Measurements from ENCODE around the gene LDLRAD4.

LDLRAD4 gene

DNA sequence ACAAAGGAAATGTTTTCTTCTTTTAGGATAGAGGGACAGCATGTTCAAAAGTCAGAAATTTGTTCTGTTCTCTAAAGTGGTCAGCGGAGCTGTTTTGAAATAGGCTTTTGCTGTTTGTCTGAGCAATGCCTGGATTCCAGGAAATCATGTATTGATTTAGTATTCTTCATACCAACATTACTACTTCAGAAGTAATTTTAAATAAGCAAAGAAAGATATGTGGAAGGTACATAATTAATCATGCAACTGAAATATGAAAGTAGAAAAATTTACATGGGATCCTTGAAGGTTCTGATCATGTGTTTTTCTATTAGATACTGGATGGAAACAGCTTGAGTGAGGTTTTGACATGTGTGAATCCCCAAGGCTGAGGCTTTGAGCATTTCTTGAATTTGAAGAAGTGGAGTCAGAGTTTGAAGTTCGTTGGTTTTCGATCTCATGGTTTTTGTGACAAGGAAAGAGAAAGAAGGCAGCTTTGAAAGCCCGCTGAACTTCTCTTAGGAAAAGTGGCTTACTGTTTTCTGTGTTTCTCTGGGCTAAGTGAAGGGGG, 220.0 kb downstream of the LDLRAD4 start:
- no peak for DNase-seq

DNA sequence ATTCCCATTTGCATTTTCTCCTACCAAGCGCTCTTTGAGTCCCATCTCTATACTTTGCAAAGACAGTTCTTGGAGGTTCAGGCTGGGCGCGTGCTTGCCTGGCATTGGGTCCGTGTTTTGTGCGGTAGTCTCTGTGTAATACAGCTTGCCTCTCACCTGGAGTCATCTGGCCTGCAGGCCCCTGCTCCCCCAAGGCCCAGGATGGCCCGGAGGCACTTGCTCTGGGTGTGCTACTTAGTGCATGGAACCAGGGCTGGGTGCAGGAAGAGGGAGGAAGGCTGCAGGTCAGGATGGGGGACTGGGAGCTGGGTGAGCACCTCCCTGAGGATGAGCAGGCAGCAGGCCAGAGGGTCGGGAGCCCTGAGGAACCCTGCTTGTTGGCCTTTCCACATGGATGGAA, 220.9 kb downstream of the LDLRAD4 start:
- DNase-seq = no peak

DNA sequence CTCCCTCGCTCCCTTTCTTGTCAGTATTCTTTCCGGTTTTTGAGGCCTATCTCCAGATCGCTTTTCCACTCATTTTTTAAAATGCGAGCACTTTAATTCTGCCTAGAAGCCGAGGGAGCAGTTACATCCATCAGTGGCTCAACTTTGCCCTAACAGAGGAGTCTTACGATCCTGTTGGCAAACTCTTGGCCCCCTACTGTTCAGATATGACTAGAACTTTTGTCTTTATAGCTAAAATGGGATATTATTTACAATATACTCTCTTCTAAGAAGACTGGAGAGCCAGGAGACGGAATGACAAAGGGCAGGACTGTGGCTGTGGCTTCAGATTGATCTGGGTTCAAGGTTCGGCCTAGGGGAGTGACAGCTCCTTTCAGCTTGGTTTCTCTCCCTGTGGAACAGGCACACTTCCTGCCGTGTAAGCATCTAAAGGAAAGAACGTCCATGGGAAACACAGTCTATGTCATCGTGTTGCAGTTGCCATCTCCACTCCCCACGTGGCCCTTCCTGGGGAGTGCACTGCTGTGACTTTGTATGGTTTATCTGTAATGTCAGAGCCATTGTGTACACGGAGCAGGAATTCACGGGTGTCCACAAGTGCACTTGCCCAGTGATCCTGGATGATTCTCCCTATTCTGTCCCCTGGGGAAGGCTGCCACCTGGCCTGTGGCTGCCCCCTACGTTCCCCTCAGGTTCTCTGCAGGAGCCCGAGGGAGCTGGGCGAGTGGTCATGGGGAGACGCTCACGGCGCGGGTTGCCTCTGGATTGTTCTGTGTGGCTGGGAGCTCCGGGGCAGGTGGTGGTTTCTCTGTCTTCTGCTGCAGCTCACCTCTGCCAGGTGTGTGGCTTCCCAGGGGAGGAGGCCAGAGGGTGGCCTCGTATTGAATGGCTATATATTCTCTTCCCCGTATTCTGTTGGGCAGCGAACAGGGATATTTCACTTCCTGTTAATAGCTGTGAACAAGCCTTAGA, 222.0 kb downstream of the LDLRAD4 start:
- no peak for DNase-seq

DNA sequence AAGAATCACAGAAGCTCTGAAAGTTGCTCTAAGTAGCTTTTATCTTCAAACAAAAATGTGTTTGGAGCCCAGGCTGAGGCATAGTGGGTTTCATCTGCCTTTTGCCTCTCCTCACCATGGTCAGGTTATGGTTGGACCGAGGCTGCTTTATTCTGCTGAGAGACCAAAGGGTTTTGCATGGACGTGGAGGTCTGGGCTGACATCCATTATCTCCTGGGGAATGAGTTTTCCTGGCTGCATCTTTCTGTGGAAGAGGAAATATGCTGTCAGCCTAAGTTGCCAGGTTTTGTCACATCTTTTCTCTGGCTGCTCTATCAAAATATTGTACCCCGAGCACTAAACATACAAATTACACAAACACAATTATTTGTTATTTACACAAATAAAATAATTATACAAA, 223.2 kb downstream of the LDLRAD4 start:
- no peak for DNase-seq

DNA sequence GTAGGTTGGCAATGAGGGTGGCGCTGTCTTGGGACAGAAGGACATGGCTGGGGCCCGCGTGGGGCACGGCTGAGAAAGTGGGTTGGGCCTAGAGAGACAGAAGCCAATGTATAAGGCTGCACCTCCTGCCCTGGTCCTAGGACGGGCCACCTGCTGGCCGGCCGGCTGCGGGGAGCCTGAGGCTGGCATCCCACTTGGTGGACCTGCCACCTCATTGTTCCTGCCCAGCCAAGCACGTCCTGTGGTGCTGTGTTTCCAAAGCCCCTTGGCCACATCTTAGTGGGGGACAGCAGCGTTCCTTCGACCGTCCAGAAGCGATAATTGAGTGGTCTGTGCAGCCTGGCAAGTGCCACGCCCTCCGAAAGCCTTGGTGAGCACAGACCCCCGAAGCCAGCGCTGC, 223.9 kb downstream of the LDLRAD4 start:
- DNase-seq = no peak

DNA sequence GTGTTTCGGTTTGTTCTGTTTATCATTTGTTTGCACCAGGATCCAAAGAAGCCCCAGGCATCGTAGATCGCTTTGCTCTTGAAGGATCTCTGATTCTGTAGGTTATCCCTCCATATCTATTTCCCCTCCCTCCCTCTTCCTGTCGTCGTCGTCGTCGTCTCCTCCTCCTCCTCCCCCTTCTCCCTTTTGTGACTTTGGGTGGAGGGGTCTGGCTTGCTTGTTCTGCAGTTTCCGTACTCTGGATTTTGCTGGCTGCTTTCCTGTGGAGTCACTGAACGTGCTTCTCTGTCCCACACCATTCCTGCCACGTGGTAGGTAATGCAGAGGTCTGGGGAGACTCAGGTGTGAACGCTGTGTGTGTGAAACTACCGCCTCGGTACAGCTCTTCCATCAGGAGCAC, 225.0 kb downstream of the LDLRAD4 start:
- no peak for DNase-seq

DNA sequence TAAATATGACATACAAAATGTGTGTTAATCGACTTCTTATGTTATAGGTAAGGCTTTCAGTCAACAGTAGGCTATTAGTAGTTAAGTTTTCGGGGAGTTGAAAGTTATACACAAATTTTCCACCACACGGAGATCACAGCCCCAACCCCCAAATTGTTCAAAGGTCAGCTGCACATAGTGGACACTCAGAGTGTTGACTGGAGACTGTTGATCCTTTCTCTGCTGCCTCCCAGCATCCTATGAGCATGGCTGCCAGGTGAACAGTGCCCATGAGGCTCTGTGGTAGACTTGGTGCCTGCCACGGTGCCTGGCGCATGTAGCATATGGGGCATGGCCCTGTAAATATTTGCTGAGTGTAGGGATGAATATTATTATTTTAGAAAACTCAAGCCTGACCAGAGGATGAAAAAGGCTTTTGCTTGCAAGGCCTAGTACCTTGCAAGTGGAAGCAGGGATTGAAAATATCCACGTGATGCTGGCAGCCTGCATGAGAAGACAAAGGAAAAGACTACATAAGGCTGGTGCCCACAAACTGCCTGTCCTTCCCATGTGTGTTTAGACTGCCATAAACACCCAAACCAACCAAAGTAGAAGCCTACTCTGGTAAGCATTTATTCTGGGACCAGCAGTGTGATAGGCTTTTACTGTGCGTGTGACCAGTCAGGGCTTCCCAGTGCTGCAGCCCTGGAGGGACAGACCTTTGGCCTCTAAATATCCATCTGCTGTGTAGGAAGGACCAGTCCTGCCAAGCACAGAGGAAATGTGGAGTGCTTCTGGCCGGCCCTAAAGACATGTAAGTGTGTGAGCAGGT, 226.1 kb downstream of the LDLRAD4 start:
- DNase-seq = no peak

DNA sequence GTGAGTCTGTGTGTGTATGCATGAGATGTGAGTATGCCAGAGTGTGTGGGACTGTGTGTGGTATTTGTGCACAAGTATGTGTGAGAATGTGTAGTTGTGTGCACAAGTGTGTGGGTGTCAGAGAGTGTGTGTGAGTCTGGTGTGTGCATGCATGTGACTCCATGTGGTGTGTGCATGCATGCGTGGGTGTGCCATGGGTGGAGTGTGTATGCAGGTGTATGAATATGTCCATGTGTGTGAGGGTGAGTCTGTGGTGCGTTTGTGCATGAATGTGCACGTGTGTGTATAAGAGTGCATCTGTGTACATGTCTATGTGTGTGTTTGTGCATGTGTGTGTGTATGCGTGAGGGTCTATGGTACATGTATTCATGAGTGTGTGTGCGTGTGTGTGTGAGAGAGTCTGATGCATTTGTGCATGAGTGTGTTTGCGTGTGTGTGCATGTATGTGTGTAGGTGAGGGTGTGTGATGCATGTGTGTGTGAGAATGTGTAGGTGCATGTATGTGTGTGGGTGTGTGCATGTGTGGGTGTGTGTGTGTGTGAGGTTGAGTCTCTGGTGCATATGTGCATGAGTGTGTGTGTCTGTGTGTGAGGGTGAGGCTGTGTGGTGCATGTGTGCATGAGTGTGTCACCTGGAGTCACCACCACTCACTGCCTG, 226.8 kb downstream of the LDLRAD4 start:
- DNase-seq = no peak

DNA sequence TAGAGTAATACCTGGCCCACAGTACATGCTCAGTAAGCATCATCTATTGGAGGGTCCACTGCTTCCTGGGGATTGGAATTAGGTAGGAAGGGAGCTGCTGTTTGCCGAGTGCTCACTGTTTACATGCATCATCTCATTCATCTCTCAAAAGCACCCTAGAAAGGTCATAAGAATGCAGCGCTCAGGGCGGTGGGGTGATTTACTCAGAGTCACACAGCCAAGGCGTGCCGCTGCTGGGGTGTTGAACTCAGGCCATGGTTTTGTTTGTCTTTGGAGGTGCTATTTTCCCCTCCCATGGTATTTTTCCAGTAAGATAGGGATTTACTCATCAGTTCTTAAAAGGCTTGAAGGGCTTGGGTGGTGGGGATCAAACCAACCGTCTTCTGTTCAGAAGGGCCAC, 227.5 kb downstream of the LDLRAD4 start:
- DNase-seq = no peak

DNA sequence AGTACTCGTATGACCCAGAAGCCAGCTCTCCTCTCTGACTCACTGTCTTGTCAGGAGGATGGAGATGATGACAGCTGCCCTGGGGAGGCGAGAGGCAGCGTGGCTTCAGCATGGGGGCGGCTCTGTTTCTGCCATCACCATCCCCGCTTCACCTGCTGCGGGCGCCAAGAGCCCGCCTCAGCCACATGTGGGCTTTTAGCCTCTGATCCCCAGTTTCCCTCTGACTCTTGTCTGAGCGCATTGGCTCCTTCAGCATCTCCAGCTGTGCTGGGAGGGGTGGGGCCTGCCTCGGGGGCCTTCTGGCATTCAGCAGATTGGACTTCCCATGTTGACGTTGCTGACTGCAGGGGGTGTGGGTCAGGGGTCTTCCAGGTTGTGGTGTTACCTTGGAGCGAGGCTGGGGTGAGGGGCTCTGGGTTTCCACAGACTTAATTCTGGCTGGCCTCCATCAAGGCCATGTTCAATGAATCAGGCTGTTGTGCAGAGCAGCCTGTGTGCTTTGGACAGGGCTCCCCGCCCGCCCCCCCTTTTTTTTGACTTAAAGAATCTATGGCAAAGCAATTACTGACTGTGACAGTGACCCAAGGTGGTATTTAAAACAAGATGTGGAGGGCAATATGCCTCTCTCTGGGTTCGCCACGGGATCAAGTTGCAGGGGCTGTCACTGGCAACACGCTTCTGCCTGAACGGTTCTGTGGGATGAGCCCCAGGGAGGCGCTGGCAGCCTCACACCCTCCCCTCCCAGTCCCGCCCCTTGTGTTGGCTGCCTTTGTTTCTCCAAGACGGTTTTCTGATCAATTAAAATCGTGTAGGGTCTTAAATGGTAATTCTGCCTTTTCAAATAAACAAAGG, 228.3 kb downstream of the LDLRAD4 start:
- DNase-seq = no peak

DNA sequence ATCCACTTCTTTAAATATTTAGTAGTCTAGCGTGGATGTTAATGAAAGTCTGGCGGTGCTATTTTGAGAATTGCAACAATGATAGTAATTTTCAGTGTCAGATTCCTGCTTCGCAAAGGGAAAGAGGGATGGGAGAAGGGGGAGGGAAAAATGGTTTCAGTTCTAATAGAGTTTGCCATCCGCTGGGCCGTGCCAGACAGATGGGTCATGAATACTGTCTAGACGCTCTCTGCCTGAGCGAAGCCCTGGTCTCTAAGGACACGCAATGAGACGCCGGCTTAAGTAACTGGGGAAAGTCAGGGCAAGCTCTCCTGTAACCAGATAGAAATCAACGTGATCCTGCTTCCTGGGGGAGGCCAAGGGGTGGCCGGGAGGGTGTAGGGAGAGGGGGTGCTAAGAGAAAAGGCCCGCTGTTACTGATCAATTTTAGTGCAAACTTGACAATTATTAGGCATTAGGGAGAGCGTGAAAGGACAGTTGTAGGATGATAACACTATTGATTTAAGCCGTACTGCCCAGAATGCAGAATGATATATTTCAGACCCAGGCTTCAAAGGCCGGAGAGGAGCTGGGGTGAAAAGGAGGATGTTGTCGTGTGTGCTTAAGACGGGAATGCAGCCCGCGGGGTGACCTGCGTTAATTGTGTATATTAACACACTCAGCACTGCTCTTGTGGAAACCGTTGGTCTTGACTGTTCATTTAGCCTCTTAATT, 229.2 kb downstream of the LDLRAD4 start:
- DNase-seq = no peak

DNA sequence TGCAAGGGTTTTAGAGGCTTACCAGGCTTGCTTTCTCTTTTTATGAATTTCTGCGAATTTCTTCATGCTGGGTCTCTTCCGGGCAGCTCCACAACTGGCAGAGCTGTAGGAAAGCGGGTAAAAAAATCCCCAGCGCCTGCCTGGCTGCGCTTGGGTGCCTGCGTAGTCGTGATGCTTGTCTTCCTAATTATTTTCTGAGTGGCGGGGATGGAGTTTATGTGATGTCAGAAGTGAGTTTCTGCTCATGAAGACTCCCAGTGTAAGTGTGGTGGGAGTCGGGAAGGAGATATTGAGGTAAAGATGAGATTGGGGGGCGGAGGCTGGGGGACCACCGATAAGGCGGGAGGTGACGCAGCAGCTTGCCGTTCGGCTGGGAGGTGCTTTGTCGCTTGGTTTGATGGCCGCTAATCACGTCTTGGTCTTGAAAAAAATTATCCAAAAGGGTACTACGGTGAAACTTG, 229.8 kb downstream of the LDLRAD4 start:
- DNase-seq = no peak

DNA sequence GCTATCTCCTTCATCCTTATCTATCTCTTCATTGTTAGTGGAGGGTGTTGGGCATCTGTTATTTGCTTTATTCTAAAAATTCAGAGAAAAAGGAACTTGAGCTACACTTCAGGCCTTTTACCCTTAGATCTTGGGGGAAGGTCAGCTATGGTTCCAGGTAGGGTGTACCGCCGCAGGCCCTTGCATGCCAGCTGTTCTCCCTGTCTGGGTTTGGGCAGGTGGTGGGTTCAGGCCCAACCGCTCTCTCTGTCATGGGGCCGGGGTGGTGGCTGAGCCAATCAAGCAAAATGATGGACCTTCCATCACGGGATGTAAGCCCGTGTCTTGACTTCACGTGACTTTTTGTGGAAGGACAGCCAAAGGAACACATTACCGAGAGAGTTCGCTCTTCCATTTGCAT, 231.1 kb downstream of the LDLRAD4 start:
- DNase-seq = no peak

DNA sequence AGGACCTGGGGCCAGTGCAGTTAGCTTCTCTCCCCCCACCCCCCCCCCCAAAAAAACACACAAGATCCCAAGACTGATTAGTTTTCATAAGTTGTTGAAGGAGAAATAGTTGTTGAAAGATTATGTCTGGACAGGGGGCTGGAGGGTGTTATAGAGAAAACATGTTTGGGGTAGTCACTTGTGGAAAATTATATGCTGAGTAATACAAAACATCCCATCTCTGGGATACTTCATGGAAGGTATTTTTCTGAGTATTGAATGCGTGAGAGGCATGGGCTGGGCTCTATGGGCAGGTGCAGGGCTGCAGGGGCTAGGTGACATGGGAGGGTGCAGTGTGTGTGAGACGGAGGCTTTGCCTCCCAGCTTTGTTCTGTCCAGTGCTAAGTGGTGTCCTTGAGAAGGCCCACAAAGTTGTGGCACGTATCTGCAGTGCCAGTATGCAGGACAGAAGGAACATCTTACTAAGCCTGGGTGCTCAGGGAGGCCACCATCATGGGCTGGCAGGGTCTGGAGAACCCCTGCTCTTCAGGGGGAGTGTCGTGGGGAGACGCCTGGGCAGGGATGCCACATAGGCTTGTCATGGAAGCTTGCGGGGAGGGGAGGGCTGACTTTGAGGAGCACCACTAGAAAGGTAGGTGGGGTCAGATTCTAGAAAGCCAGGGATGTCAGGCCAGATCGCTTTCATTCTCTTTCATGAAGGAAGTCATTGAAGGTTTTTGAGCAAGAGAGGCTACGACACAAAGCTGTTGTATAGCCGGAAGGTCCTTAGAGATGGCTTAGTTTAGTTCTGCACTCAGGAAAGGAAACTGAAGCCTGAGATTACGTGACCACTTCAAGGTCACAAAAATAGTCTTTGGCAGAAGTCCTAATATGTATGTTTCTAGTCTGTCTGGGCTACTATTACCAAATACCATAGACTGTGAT, 232.0 kb downstream of the LDLRAD4 start:
- no peak for DNase-seq

DNA sequence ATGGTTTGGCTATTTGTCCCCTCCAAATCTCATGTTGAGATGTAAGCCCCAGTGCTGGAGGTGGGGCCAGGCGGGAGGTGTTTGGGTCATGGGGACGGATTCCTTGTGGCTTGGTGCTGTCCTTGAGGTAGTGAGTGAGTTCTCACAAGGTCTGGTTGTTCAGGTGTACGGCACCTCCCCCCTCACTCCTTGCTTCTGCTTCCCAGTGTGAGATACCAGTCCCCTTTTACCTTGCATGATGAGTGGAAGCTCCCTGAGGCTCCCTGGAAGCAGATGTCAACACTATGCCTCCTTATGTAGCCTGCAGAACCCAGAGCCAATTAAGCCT, 232.6 kb downstream of the LDLRAD4 start:
- no peak for DNase-seq

DNA sequence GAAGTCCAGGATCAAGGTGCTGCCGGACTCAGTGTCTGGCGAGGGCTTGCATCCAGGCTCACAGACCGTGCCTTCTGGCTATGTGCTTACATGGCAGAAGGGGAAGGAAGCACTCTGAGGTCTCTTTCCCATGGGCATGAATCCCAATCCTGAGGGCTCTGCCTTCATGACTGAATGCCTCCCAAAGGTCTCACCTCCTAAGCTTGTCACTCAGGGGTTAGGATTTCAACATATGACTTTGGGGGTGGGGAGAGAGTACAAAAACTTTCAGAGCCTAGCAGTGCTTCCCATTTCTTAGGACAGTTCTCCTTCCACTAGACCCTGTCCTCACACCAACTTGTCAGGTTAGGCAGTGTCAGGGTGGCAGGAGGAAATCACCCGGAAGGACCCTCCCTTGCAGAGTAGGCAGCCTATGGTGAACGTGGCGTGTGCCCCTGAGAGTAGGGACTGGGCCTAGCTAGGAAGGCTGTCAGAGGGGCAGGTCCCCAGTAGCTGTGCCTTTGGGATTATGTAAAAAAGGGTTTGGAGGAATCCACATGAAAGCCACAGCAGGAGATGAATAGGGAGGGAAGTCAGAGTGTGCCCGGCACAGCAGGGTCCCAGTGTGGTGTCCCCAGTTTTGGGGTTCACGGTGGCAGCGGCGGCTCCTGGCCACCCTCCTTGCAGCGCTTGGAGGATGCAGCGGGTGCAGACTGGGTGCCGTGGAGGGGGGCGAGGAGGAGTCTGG, 233.3 kb downstream of the LDLRAD4 start:
- no peak for DNase-seq

DNA sequence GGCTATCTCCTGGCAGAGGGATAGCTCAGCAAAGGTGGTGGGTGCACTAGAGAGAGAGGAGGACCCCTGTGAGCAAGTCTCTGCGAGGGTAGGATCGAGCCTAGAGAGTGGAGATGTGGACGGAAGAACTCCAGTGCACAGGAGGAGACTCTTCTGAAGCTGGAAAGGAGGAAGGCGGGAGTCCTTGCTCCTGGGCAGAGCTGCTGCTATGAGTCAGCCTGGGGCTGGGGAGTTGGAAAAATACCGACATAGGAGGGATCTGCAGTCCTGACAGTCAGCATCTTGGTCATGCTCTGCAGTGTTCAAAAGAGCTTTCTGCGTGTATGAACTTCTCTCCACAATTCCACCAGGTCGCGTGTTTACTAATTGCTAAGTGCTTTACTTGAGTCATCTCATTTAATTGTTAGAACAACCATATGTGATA, 233.8 kb downstream of the LDLRAD4 start:
- DNase-seq = no peak

DNA sequence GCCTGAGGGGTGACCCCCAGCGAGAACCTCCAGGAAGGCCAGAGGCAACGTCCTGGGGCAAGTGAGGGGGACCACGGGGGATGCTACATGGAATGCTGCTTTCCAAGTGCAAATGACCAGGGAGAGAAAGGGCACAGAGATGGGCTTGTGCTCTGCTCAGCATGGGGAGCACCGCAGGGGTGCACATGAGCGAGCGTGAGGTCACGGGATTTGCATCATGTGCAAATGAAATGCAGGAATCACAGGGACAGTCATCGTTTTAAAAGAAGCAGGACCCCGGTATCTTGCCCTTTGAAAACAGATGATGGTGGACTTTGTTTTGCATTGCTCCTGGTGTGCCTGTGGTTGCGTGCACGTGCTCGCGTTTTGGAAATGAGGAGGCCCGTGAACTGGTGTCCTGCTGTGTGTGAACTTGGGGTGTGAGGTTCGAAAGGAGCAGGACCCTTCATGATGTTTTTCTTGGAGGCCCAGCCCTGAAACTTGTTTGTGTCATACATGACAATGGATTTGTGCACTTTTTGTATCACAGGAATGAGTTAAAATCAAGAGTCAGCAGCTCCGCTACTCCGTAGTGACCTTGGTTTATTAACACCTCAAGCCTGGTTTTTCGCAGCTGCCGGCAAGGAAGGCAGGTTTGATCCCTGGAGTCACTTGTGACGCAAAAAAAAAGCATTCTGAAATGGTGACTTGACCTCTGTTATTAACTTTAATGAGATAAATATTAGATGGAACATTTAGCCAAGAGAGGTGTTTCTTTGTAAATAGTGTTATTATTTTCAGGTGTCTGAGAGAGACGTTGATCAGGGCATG, 234.5 kb downstream of the LDLRAD4 start:
- no peak for DNase-seq

DNA sequence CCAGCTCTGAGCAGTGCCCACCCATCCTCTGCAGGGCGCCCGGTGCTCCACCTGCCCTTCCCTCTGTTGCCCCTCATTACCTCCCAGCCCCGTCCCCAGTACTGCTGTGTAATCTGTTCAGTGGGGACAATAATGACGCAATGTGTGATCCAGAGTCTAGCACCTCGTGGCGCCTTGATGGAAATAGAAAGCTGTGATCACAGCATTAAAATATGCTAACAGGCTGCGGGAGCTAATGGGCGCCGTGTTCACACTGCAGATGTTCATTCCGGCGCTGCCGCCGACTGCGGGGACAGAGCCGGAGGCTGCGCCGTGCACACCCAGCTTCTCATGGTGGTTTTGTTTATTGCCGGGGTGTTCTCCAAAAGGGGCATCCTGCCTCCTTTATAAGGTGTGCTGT, 235.2 kb downstream of the LDLRAD4 start:
- DNase-seq = no peak

Data from effector CD4-positive, alpha-beta T cell (primary cell).